Parathyroid adenoma (tissue), 2 donors: ENCODE data around the gene TNRC6C.

ENCODE experiments used
- H2AFZ ChIP-seq: fragments of 300-600 bp; sonication (generic); one replicate; pipeline ENCODE4 v1.7.0; 2017; ENCODE audit warnings: antibody characterized with exemption, mild to moderate bottlenecking
- H3K27ac ChIP-seq: fragments of 300-600 bp; sonication (generic); one replicate; pipeline ENCODE4 v1.7.0; 2017
- H3K27me3 ChIP-seq: fragments of 300-600 bp; sonication (generic); one replicate; pipeline ENCODE4 v1.7.0; 2017; ENCODE audit warnings: low read length; ENCODE audit not compliant: control insufficient read depth, insufficient read depth
- H3K36me3 ChIP-seq: fragments of 300-600 bp; sonication (generic); one replicate; pipeline ENCODE4 v1.7.0; 2017; ENCODE audit warnings: low read length; ENCODE audit not compliant: control insufficient read depth, insufficient read depth
- H3K4me1 ChIP-seq: fragments of 300-600 bp; sonication (generic); one replicate; pipeline ENCODE4 v1.7.0; 2017; ENCODE audit warnings: control low read depth
- H3K4me2 ChIP-seq: fragments of 300-600 bp; sonication (generic); one replicate; pipeline ENCODE4 v1.7.0; 2017; ENCODE audit warnings: low read length
- H3K4me3 ChIP-seq: fragments of 300-600 bp; sonication (generic); one replicate; pipeline ENCODE4 v1.7.0; 2017; ENCODE audit warnings: low read depth, low read length
- H3K79me2 ChIP-seq: fragments of 300-600 bp; sonication (generic); one replicate; pipeline ENCODE4 v1.7.0; 2017; ENCODE audit warnings: control low read depth
- H3K9ac ChIP-seq: fragments of 300-600 bp; sonication (generic); one replicate; pipeline ENCODE4 v1.7.0; 2017; ENCODE audit warnings: mild to moderate bottlenecking
- H3K9me3 ChIP-seq: fragments of 300-600 bp; sonication (generic); one replicate; pipeline ENCODE4 v1.7.0; 2017; ENCODE audit warnings: low read length; ENCODE audit not compliant: control insufficient read depth
- CTCF ChIP-seq: fragments of 300-600 bp; sonication (generic); IDR thresholded peaks from one replicate; pipeline ENCODE4 v1.7.0; 2017; ENCODE audit warnings: antibody characterized with exemption, mild to moderate bottlenecking
- donor health status: primary hyperparathyroidism.

The TNRC6C gene

GRCh38 chr17:77941004-77941403, 17.5 kb upstream of the TNRC6C start:
- no peak overlapping the region for H3K27ac ChIP-seq
- TF ChIP-seq CTCF = no peak
- H3K9ac ChIP-seq = no peak overlapping the region
- H3K4me2 ChIP-seq = no peak overlapping the region
- no peaks in the 10 kb centered on the region for H3K36me3 ChIP-seq
- no peaks in the 10 kb centered on the region for H3K9me3 ChIP-seq
- H3K27me3 ChIP-seq = no peaks in the 10 kb centered on the region
- H2AFZ ChIP-seq = no peak overlapping the region
- no peaks in the 10 kb centered on the region for H3K4me1 ChIP-seq
- no peaks in the 10 kb centered on the region for H3K79me2 ChIP-seq
- H3K4me3 ChIP-seq = no peak overlapping the region

- Histone ChIP-seq H3K9me3 (no peaks in the 10 kb centered on the region), H3K27ac (no peak overlapping the region), H3K4me1 (no peaks in the 10 kb centered on the region), H3K79me2 (no peaks in the 10 kb centered on the region), H3K9ac (no peak overlapping the region), H3K4me2 (no peak overlapping the region), H3K27me3 (no peaks in the 10 kb centered on the region), H2AFZ (no peak overlapping the region), H3K36me3 (no peaks in the 10 kb centered on the region), H3K4me3 (no peak overlapping the region)
- TF ChIP-seq CTCF = no peak
These were observed 16.2 kb upstream of the TNRC6C start for GRCh38 chr17:77942112-77942988.

GRCh38 chr17:77943971-77944370, 14.5 kb upstream of the TNRC6C start:
- H3K4me2 ChIP-seq = no peak overlapping the region
- no peaks in the 10 kb centered on the region for H3K36me3 ChIP-seq
- no peaks in the 10 kb centered on the region for H3K9me3 ChIP-seq
- no peak overlapping the region for H3K27ac ChIP-seq
- TF ChIP-seq CTCF = no peak
- H3K9ac ChIP-seq = no peak overlapping the region
- H2AFZ ChIP-seq = no peak overlapping the region
- H3K27me3 ChIP-seq = no peaks in the 10 kb centered on the region
- H3K79me2 ChIP-seq = no peaks in the 10 kb centered on the region
- no peaks in the 10 kb centered on the region for H3K4me1 ChIP-seq
- H3K4me3 ChIP-seq = no peak overlapping the region

GRCh38 chr17:77944390-77945222, 13.9 kb upstream of the TNRC6C start:
- TF ChIP-seq CTCF = no peak
- Histone ChIP-seq H3K4me1 (no peaks in the 10 kb centered on the region), H3K27me3 (no peaks in the 10 kb centered on the region), H3K79me2 (no peaks in the 10 kb centered on the region), H3K9me3 (no peaks in the 10 kb centered on the region), H2AFZ (no peak overlapping the region), H3K27ac (no peak overlapping the region), H3K4me3 (no peak overlapping the region), H3K9ac (no peak overlapping the region), H3K36me3 (no peaks in the 10 kb centered on the region), H3K4me2 (no peak overlapping the region)
